Activated T-cell treated with anti-CD3 and anti-CD28 coated beads, Interleukin-2, amount 50 U/mL, for 4 hours (primary cell): ENCODE data around the gene WDR90. TPM values are rescaled to one million over a fixed set of nuclear protein-coding genes. Genes with fewer than 3 reads are reported as not detected.

ENCODE experiments used
- ATAC-seq, 2 donors: fragments of 200-7000 bp; cut with Tn5 transposase; one replicate each; pipeline ENCODE4 v1.10.0; 2021
- DNase-seq: peaks from one replicate; pipeline ENCODE4 v3.0.0-alpha.2; 2020
- H3K27me3 Mint-ChIP-seq: one replicate; pipeline ENCODE4 v1.8.0; 2021; ENCODE audit warnings: low read depth, mixed read lengths
- H3K36me3 Mint-ChIP-seq: one replicate; pipeline ENCODE4 v1.8.0; 2022; ENCODE audit warnings: mixed read lengths; ENCODE audit not compliant: insufficient read depth
- H3K4me1 Mint-ChIP-seq: one replicate; pipeline ENCODE4 v1.8.0; 2021; ENCODE audit warnings: low read depth, mixed read lengths
- H3K4me3 Mint-ChIP-seq: one replicate; pipeline ENCODE4 v1.8.0; 2021; ENCODE audit warnings: mild to moderate bottlenecking, moderate library complexity, mixed read lengths
- H3K9me3 Mint-ChIP-seq: one replicate; pipeline ENCODE4 v1.8.0; 2021; ENCODE audit warnings: mixed read lengths
- total RNA-seq, 3 donors: library from RNA; stranded (reverse); gene quantifications; one replicate each; pipeline ENCODE4 v1.2.1, GENCODE V29; 2021

WDR90 gene
- total RNA-seq, 3 donors from 2014 or later, result 81.0 to 104 (median 87.8) TPM

- H3K27me3 Mint-ChIP-seq, result peaks cover 3% of the 10 kb centered on the region
- ATAC-seq, result peak; percentile 53 to 59
- H3K4me3 Mint-ChIP-seq, result peak within 1 kb of the TSS; percentile 79
- peaks cover 17% of the 10 kb centered on the region for H3K4me1 Mint-ChIP-seq
- DNase-seq, result peak; percentile 54
- no peaks in the 10 kb centered on the region for H3K9me3 Mint-ChIP-seq
- H3K36me3 Mint-ChIP-seq, result no peaks in the 10 kb centered on the region
These were observed 7.6 kb upstream of the WDR90 start, which contains the start of gene MCRIP2 for GRCh38 chr16:641326-642188. TSS of gene MCRIP2 (plus strand) at chr16:641828. CDS start at chr16:641992, 164 bp downstream.

GRCh38 chr16:642189-643049 lies 6.7 kb upstream of the WDR90 start:
- no peaks in the 10 kb centered on the region for H3K27me3 Mint-ChIP-seq
- no peaks in the 10 kb centered on the region for H3K9me3 Mint-ChIP-seq
- DNase-seq (no peak), ATAC-seq (peak; percentile 50 to 58)
- H3K4me3 Mint-ChIP-seq, result peak overlapping the region; percentile 79
- no peaks in the 10 kb centered on the region for H3K36me3 Mint-ChIP-seq
- H3K4me1 Mint-ChIP-seq, result peaks cover 17% of the 10 kb centered on the region

- H3K27me3 Mint-ChIP-seq, result no peaks in the 10 kb centered on the region
- peak overlapping the region; percentile 79 for H3K4me3 Mint-ChIP-seq
- H3K4me1 Mint-ChIP-seq, result peaks cover 17% of the 10 kb centered on the region
- H3K9me3 Mint-ChIP-seq, result no peaks in the 10 kb centered on the region
- no peaks in the 10 kb centered on the region for H3K36me3 Mint-ChIP-seq
- ATAC-seq (no peak), DNase-seq (no peak)
These were observed 6.2 kb upstream of the WDR90 start for GRCh38 chr16:643050-643368.

DNA sequence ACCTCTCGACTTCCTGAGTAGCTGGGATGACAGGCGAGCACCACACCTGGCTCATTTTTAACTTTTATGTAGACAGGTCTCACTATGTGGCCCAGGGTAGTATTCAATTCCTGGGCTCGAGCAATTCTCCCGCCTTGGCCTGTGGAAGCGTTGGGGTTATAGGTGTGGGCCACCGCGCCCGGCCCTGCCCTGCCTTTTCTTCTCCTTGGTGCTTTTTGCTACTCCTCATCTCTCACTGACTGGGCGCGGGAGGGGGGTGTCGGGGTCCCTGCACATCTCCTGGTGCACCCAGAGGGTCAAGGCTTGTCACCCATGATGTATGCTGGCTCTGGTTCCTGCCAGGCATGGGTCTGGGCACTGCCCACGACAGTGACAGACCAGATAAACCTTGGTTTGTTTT lies 4.6 kb upstream of the WDR90 start:
- no peaks in the 10 kb centered on the region for H3K36me3 Mint-ChIP-seq
- H3K4me3 Mint-ChIP-seq, result peak overlapping the region; percentile 79

GRCh38 chr16:645852-646678 lies 3.1 kb upstream of the WDR90 start:
- ATAC-seq, result no peak
- peaks cover 21% of the 10 kb centered on the region for H3K4me1 Mint-ChIP-seq
- H3K27me3 Mint-ChIP-seq, result no peaks in the 10 kb centered on the region
- no peak overlapping the region for H3K4me3 Mint-ChIP-seq
- no peak for DNase-seq
- H3K9me3 Mint-ChIP-seq, result no peaks in the 10 kb centered on the region
- H3K36me3 Mint-ChIP-seq, result no peaks in the 10 kb centered on the region

More for the DNA sequence above, 4.6 kb upstream of the WDR90 start:
- Mint-ChIP-seq H3K9me3 (no peaks in the 10 kb centered on the region), H3K27me3 (no peaks in the 10 kb centered on the region), H3K4me1 (peaks cover 19% of the 10 kb centered on the region)
- DNase-seq (no peak), ATAC-seq (no peak)

DNA sequence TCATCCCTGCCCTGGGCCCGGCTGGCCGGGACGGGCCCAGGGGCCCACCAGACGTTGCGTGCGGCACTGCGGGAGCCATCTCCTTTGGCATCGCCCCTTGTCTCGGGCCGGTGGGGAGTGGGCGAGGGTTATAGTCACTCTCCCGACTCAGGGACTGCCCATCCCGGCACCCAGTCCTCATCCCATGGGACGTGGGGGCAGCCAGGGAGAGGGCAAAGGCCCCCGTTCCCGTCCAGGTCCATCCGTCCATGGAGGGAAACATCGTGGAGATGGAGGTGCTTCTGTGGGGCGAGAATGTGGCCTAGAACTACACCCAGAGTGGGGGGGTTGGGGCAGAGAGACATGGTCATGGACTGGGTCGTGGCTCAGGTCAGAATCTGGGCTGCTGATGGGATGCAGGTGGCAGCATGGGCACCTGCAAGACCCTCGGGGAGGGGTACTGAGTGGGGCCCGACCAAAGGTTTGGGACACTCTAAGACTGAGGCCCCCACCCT lies 2.4 kb upstream of the WDR90 start:
- H3K4me3 Mint-ChIP-seq, result no peak overlapping the region
- H3K9me3 Mint-ChIP-seq, result no peaks in the 10 kb centered on the region
- DNase-seq (no peak), ATAC-seq (no peak)
- H3K4me1 Mint-ChIP-seq, result peaks cover 21% of the 10 kb centered on the region
- no peaks in the 10 kb centered on the region for H3K27me3 Mint-ChIP-seq
- H3K36me3 Mint-ChIP-seq, result no peaks in the 10 kb centered on the region

GRCh38 chr16:647173-647902 lies 1.8 kb upstream of the WDR90 start:
- no peak for ATAC-seq
- Mint-ChIP-seq H3K9me3 (no peaks in the 10 kb centered on the region), H3K4me3 (no peak overlapping the region), H3K4me1 (peaks cover 21% of the 10 kb centered on the region), H3K36me3 (no peaks in the 10 kb centered on the region), H3K27me3 (no peaks in the 10 kb centered on the region)
- no peak for DNase-seq

GRCh38 chr16:648071-648780 lies 939 bp upstream of the WDR90 start:
- DNase-seq (no peak), ATAC-seq (no peak)
- Mint-ChIP-seq H3K27me3 (no peaks in the 10 kb centered on the region), H3K4me3 (peak overlapping the region; percentile 84), H3K4me1 (peaks cover 18% of the 10 kb centered on the region), H3K9me3 (no peaks in the 10 kb centered on the region), H3K36me3 (no peaks in the 10 kb centered on the region)

- DNase-seq, result no peak
These were observed 466 bp downstream of the WDR90 start for GRCh38 chr16:649631-650030.

GRCh38 chr16:651844-652243 lies 2.7 kb downstream of the WDR90 start:
- Mint-ChIP-seq H3K4me3 (no peak overlapping the region), H3K36me3 (no peaks in the 10 kb centered on the region), H3K27me3 (no peaks in the 10 kb centered on the region), H3K4me1 (peaks cover 6% of the 10 kb centered on the region), H3K9me3 (no peaks in the 10 kb centered on the region)
- no peak for ATAC-seq
- DNase-seq, result no peak

More at GRCh38 chr16:649631-650030, 466 bp downstream of the WDR90 start:
- Mint-ChIP-seq H3K36me3 (no peaks in the 10 kb centered on the region), H3K27me3 (no peaks in the 10 kb centered on the region), H3K4me3 (peak overlapping the region; percentile 76), H3K9me3 (no peaks in the 10 kb centered on the region), H3K4me1 (peaks cover 8% of the 10 kb centered on the region)
- peak; percentile 24 to 27 for ATAC-seq

DNA sequence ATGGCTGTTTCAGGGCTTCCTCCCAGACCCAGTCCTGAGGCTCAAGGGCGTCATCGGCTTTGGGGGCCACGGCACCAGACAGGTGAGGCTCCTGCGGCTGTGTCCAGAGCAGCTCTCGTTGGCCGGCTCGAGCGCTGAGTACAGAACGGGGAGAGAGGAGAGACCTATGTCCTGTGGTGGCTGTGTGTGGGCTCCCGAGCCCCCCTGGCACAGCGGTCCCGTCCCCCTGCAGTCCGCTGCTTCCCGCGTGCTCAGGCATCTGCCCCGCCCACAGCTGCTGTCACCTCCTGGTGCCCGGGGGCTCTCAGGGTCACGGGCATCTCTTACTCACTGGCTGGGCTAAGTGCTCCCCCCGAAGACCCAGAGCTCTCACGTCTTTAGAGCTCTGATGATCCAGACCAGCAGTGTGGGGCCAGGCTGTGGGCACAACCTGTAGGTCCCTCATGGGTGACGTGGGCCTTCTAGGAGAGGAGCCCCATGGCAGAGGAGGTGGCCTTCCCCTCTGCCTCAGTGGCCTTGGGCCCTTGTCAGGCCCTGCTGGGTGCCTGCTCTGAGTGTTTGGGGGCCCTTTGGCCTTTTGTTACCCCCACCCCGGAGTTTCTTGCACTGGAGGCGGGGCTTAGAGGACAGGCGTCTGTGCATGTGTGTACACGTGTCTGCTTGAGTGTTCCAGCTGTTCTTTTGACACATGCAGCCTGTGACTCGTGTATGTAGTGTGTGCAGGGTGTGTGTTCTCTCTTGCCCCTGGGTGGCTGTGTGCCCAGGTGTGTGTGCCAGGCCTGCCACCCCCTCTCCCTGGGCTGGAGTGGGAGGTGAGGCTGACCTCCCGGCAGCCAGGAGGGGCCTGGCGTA lies 3.5 kb downstream of the WDR90 start:
- DNase-seq, result no peak
- Mint-ChIP-seq H3K9me3 (no peaks in the 10 kb centered on the region), H3K27me3 (no peaks in the 10 kb centered on the region), H3K36me3 (no peaks in the 10 kb centered on the region), H3K4me1 (peaks cover 6% of the 10 kb centered on the region), H3K4me3 (no peak overlapping the region)
- no peak for ATAC-seq

DNA sequence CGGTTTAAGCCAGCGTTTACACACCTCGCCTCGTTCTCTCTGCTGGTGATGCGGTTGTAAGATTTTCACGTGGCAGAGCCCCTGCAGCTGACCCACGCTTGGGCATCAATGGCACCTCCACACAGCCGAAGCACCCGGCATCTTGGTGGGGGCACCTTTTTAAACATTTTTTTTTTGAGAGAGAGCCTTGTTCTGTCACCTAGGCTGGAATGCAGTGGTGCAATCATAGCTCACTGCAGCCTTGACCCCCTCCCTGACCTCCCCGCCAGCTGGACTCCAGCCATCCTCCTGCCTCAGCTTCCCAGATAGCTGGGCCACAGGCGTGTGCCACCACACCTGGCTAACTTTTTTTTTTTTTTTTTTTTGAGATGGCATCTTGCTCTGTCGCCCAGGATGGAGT lies 4.9 kb downstream of the WDR90 start:
- no peak for DNase-seq
- H3K36me3 Mint-ChIP-seq, result no peaks in the 10 kb centered on the region
- peaks cover 2% of the 10 kb centered on the region for H3K4me1 Mint-ChIP-seq
- H3K4me3 Mint-ChIP-seq, result no peak overlapping the region
- ATAC-seq, result no peak
- H3K27me3 Mint-ChIP-seq, result no peaks in the 10 kb centered on the region
- no peaks in the 10 kb centered on the region for H3K9me3 Mint-ChIP-seq
